NCI-H2029 treated with DMSO at 0.1 percent for 48 hours (cell line): ENCODE data around the gene MAGEA9B.
"Not testable (repeated sequence)": the region's sequence is repeated elsewhere in the genome, so short reads cannot be mapped to it uniquely, and the experiment has no call there.

Experiments
- DNase-seq: peaks from one replicate; lab custom pipeline; 2025; lab: John Stamatoyannopoulos, UW

The MAGEA9B gene

GRCh38 chrX:149534926-149535602 lies 52.2 kb downstream of the MAGEA9B start:
- not testable (repeated sequence) for DNase-seq

DNA sequence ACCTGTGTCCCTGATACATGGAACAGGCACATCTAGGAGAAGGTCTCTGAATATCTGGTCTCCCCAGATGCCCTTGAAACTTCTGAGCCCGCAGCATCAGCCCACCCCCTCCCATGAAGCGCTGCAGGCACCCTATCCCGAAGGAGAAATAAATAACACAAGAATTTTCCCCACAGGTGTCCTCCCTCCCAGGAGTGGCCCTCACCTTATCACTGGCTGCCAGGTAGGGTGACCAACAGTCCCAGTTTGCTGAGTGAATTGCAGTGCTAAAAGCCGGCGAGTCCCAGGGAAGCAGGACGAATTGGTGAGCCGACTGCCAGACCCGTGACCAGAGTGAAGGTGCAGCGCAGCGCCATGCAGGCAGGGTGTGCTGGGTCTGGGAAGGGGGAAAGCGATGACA lies 53.3 kb downstream of the MAGEA9B start:
- DNase-seq: not testable (repeated sequence)

- not testable (repeated sequence) for DNase-seq
Measured at GRCh38 chrX:149532868-149533267, 54.4 kb downstream of the MAGEA9B start.
